Tibial artery (tissue), 4 donors: ENCODE data around the gene MEPCE.

Source experiments
- DNase-seq, 2 donors: peaks; one replicate each; pipeline ENCODE4 v3.0.0-alpha.2; 2019
- H3K27ac ChIP-seq, 2 donors: fragments of 200-600 bp; sonication (generic) in 1 of 2; 1 replicate in 1 of 2; 2 replicates in 1 of 2; pipeline ENCODE4 v1.5.1; 2018 to 2019; ENCODE audit warnings: mild to moderate bottlenecking in 1 of 2
- H3K27me3 ChIP-seq, 2 donors: fragments of 200-600 bp; sonication (generic) in 1 of 2; one replicate each; pipeline versions ENCODE4 v1.5.1 to v1.6.0; 2016 to 2019
- H3K36me3 ChIP-seq, 3 donors: fragments of 200-600 bp; sonication (generic) in 2 of 3; one replicate each; pipeline ENCODE4 v1.5.1; 2016 to 2019; ENCODE audit warnings: mild to moderate bottlenecking in 2 of 3
- H3K4me1 ChIP-seq, 4 donors: fragments of 200-600 bp; sonication (generic) in 2 of 4; 1 replicate in 3 of 4; 2 replicates in 1 of 4; pipeline ENCODE4 v1.5.1; 2016 to 2019
- H3K4me3 ChIP-seq, 2 donors: fragments of 200-600 bp; sonication (generic) in 1 of 2; 1 replicate in 1 of 2; 2 replicates in 1 of 2; pipeline ENCODE4 v1.5.1; 2018 to 2019; ENCODE audit warnings: mild to moderate bottlenecking in 2 of 2
- H3K9me3 ChIP-seq, 3 donors: fragments of 200-600 bp; sonication (generic) in 1 of 3; one replicate each; pipeline ENCODE4 v1.5.1; 2016 to 2019
- intact Hi-C: fragments of 100-400 bp; cut with DNase I; formaldehyde crosslinking; loops from one replicate; pipeline ENCODE4 v1.15.0; 2023; ENCODE audit warnings: low total_unique reads
- TF ChIP-seq, protein P1 (sequence below), 2 experiments: fragments of 200-600 bp in 1 of 2; fragments of 450-650 bp in 1 of 2; IDR thresholded peaks; one replicate each; pipeline ENCODE4 v1.5.1; 2017 to 2019; ENCODE audit warnings: antibody characterized with exemption in 2 of 2, mild to moderate bottlenecking in 1 of 2, moderate library complexity in 1 of 2

MEPCE gene

DNA sequence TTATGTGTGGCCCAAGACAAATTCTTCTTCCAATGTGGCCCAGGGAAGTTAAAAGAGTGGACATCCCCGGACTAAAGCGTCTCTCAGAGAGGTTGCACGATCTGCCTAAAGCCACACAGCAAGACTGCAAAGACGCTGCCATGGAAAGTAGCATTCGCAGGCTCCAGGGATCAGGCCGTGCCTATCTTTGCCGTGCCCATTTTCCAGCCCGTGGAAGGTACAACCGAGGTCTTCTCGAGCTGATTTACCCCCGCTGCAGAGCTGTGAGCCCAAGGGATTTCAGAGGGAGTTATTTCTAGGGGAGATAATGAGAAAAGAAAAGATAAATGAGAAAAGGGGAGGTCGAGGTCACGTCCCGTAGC, 53.1 kb downstream of the MEPCE start:
- TF ChIP-seq, protein P1, sequence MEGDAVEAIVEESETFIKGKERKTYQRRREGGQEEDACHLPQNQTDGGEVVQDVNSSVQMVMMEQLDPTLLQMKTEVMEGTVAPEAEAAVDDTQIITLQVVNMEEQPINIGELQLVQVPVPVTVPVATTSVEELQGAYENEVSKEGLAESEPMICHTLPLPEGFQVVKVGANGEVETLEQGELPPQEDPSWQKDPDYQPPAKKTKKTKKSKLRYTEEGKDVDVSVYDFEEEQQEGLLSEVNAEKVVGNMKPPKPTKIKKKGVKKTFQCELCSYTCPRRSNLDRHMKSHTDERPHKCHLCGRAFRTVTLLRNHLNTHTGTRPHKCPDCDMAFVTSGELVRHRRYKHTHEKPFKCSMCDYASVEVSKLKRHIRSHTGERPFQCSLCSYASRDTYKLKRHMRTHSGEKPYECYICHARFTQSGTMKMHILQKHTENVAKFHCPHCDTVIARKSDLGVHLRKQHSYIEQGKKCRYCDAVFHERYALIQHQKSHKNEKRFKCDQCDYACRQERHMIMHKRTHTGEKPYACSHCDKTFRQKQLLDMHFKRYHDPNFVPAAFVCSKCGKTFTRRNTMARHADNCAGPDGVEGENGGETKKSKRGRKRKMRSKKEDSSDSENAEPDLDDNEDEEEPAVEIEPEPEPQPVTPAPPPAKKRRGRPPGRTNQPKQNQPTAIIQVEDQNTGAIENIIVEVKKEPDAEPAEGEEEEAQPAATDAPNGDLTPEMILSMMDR (IDR thresholded peaks at IDR 0.05), result no peak
- no peak overlapping the region for H3K27ac ChIP-seq
- peak overlapping the region; percentile 40 to 57 for H3K4me3 ChIP-seq
- peaks cover 0 to 34% (median 19%) of the 10 kb centered on the region in 4 donors for H3K4me1 ChIP-seq
- H3K9me3 ChIP-seq, result no peaks in the 10 kb centered on the region
- intact Hi-C loops, result loop anchor here (5.0 kb wide), 1 partner anchor 210 kb away; the partner anchor contains the start of gene GIGYF1
- peaks cover 0 to 7% of the 10 kb centered on the region in 2 donors for H3K27me3 ChIP-seq
- no peaks in the 10 kb centered on the region for H3K36me3 ChIP-seq
- DNase-seq, result no peak

DNA sequence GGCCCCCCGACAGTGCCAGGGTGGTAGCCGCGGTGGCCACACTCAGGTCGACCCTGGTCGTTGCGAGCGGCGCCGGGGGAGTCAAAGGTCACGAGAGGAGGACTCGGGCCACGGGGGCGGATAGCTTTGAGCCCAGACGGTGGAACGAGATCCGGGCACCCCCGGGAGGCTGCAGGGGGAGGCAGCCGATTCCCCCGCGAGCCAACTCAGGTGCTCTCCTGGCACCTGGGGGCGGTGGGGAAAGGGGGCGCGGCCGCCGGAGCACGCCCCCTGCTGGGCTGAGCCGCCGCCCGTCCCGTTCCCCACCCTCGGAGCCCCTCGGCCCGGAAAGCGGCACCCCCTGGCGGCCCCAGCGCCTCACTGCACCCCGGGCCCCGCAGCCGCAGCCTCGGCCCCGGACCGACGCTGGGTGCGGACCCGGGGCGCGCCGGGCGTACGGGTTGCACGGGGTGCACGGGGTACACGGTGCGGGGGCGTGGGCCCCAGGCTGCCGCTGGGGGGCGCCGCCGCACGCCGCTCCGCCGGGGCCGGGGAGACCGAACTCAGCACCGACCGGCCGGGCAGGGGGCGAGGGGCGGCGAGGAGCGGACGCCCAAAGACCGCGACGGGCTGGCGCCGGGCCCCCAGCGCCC, 53.6 kb downstream of the MEPCE start:
- H3K27ac ChIP-seq, result no peak overlapping the region
- H3K4me1 ChIP-seq, result peaks cover 0 to 31% (median 17%) of the 10 kb centered on the region in 4 donors
- TF ChIP-seq, protein P1 (IDR thresholded peaks at IDR 0.05), result peak; percentile 86 to 97
- peaks cover 0 to 10% of the 10 kb centered on the region in 2 donors for H3K27me3 ChIP-seq
- intact Hi-C loops, result loop anchor here (5.0 kb wide), 1 partner anchor 209 kb away; the partner anchor contains the start of gene GIGYF1
- H3K4me3 ChIP-seq, result peak overlapping the region; percentile 40 to 57
- DNase-seq, result no peak
- no peaks in the 10 kb centered on the region for H3K9me3 ChIP-seq
- no peaks in the 10 kb centered on the region for H3K36me3 ChIP-seq
